Renal cortex interstitium (tissue), 11 donors: ENCODE measurements around the gene RBM8A. TPM values are rescaled to one million over a fixed set of nuclear protein-coding genes. Genes with fewer than 3 reads are reported as not detected.

ENCODE experiments used
- DNase-seq, 11 donors: peaks; one replicate each; pipeline ENCODE4 v3.0.0-alpha.2; 2013; ENCODE audit warnings: low read depth in 9 of 11, low spot score in 4 of 11; ENCODE audit errors: extremely low read depth in 1 of 11
- polyA plus RNA-seq, 3 donors: library from polyadenylated mRNA; unstranded; fragments of 120-200 nt; gene quantifications; one replicate each; pipeline ENCODE4 v1.2.1, GENCODE V29; 2013; ENCODE audit not compliant: insufficient read length in 3 of 3

The RBM8A gene
- polyA plus RNA-seq, 3 donors = 168 to 219 (median 214) TPM

DNA sequence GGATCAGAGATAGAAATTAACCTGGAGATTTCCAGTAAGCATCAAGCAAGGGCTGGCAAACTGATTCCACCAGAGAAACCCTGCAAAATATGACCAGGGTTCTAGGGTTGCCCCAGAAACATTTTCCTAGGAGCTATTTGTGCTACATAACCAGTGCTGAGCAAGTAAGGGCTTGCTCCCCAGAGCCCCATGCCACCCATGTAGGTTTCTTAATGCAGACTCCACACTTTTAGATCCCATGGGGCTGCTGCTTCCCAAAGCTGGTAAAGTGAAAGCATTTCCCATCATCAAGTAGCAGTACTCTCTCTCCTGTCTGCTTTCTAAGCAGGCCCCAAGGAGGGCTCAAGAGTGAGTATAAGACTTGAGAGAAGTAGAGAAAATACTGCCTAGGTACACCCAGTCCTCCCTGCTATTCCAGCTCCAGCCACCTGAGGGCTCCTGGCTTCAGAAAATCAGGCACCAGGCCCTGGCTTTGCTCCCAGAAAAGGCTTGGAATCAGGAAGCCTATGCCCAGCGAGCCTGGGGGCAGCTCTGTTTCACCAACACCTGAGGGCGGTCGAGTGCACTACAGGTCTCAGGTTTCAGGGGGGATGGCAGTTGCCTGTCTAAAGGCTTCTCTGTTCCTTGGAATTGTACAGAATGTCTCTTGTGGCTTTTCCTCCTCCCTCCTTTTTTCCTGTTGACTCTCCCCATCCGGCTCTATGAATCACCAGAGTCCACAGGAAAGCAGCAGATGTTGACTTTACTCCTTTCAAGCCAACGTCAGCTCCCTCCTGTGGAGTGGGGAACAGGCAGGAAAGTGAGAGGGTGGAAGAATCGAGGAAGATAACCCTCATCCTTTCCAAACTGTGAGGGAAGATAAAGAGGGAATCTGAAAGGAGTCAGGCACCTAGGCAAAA lies 35.4 kb downstream of the RBM8A start:
- DNase-seq = peak; percentile 87 to 95 (median 91)

DNA sequence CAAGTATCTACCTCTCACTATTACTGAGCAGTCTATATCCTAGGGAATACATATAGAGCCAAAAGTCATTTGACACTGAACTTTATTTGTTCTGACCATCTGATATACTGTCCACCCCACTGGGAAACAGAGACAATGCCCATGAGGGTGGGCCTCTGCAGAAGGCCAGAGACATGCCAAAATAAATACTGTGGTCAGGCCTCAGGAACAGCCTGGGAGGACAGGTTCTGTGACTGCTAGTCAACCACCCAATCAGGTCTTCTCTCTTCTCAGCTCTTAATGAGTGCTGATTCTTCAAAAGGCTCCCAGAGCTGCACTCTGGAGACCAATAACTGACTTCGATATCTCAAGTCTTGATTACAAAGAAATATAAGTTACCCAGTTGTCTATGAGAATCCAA lies 36.1 kb downstream of the RBM8A start:
- DNase-seq = no peak

DNA sequence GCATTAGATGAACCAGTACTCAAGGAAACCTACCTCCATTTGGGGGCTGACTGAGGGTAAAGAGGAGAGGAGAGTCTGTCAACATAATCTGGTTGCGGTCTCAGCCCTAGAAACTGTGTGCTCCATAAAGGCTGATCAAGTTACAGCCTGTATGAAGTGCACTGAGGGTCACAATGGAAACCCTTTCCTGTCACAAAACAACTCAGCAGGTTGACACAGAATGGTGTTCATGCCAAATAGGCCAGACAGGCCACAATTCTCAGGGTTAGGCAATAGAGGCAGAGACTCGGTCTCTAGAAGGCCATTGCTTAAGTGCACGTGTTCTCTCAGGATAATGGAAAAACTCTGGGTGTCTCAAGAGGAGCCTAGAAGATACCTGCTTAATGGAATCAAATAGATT lies 37.6 kb downstream of the RBM8A start:
- no peak for DNase-seq

DNA sequence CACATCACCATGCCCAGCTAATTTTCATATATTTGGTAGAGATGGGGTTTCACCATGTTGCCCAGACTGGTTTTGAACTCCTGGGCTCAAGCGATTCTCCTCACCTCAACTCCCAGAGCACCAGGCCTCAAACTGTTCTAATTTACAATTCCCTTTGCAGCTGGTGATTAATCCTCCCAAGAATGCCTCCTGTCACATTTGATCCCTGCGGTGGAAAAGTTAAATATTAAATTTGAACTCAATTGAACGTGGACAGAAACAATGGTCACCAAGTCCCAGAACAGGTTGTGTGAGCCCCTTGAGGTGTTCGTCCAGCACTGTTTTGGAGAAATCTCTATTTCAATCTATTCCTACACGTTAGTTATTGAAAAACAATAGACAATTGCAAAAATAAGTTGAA lies 39.7 kb downstream of the RBM8A start:
- DNase-seq = peak in 1 of 11 donors; percentile 26

DNA sequence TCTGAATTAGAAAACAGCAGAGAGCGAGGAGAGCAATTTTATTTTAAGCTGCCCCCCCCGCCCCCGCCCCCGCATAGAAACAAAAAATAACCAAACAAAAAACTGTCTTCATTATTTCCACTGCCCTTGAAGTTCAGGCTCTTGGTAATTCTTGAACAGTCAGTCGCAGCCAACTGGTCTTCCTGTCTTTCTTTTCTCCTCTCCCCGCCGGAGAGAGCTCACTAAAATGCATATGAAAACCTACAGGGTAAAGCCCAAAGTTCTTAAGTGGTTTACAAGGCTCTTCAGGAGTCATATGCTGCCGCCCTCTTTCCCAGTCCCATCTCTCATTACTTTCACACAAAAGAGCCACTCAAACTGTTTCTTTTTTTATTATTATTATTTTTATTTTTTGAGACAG lies 40.5 kb downstream of the RBM8A start:
- DNase-seq = no peak

DNA sequence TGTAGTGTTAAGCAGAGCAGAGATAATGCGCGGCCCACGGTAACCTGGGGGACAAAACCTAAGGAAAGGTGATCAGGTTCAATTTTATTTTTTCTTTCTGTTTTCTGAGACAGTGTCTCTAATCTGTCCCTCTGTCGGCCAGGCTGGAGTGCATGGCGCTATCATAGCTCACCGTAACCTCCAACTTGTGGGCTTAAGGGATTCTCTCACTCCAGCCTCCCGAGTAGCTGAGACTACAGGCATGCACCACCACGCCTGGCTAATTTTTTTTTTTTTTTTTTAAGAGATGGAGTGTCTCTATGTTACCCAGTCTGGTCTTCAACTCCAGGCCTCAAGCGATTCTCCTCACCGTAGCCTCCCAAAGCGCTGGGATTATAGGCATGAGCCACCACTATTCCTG lies 40.9 kb downstream of the RBM8A start:
- no peak for DNase-seq

DNA sequence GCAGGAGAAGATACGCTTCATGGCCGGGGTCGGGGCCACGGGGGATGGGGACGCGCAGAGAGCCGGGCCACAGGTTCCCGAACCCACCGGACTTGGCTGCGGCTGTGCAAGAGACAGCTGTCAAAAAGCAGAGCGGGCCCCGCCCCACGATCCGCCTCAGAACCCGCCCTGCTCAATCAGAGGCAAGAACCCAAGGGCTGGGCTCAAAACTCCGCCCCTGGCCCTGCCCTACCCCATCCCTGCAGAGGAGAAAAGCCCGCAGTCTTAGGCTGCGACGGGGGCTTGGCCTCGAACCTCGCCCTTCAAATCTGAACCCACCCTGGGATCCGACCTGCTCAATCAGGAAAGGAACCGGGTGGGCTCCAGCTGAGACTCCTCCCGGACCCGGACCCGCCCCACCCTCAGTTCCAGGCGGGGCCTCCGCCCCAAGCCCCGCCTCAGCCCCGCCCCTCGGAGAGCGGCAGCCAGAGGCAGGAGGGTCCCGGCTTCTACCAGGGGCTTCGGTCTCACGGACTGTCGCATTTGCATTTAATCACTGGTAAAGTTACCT lies 41.5 kb downstream of the RBM8A start, which contains the start of gene ANKRD35:
Gene ANKRD35, minus strand, starts transcription at position 129 of the 550 bp plus-strand sequence. Its CDS starts 108 bp downstream, at position 21.
- DNase-seq = peak in 7 of 11 donors; percentile 49 to 63 (median 57)

DNA sequence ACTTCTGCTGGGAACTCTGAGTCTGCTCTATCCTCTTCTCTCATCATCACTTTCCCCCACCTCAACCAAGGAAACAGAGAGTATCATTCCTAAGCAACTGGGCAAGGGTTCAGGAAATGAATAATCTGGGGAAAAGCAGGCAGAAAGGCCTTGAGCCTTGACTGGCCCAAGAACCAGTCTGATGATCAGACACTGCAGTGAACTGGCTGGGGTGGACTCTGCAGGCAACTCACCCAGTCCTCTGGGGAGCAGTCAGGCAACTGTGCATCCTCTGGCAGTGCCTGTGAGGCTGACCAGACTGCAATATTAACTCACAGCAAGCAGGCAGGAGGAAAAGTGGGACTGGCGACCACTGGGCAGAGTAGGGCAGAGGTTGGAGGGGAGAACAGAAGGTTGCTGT lies 42.6 kb downstream of the RBM8A start:
- no peak for DNase-seq

DNA sequence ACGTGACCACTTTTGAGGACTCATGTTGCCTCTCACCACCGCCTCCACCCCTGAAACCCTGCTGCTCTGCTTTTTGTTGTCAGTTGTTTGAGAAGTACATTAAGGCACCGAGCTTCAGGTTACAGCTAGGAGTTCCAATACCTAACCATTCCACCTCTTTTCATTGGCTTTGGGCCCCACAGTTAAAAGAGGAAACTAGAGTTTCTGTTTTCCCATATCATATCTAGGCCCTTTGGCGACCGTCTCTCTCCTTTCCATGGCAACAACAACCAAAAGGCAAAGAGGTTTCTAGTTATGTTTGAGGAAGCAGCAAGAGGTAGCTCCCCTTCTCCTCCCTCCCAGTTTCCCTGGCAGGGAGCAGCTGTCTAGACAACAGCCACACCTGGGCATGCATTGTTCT lies 47.5 kb downstream of the RBM8A start:
- no peak for DNase-seq

DNA sequence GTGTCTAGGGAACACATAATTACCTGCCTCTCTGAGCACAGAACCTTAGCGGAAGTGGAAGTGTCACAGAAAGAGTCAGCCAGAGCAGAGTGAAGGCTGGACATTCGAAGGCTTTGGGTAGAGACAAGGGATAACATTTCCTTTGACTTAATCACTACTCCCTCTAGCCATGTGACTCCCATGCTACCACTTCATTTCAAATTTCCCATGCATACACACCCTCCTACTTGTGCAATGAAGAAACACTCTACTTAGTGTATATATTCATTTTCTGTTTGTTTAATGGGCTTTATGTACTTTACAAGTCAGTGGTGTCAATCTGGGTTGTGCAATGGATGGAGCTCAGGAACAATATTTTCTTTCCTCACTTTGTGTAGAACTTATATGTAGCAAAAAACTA lies 48.6 kb downstream of the RBM8A start:
- no peak for DNase-seq

DNA sequence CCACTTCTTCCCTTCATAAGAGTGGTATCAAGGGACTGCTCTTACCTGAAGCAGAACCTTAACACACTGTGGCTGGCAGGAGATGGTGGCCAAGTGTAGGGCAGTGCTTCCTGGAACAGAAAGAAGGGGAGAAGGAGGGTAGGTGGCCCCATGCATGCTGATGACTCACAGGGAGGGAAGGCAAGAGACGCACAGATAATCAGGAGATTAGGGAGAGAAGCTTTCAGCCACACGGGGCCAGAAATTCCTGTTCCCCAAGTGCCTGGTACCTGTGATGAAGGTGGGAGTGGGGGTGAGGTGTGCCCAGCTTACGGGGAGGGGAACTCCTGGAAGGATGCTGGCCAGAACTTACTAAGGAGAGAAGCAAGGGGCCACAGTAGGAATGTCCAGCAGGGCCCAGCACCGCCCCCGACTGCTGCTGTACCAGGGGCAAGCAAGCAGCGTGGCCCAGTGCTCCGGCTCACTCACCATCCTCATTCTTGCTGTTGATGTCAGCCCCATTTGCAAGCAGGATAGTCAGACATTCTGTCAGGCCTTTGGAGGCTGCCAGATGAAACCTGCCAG lies 49.3 kb downstream of the RBM8A start:
- DNase-seq = no peak

DNA sequence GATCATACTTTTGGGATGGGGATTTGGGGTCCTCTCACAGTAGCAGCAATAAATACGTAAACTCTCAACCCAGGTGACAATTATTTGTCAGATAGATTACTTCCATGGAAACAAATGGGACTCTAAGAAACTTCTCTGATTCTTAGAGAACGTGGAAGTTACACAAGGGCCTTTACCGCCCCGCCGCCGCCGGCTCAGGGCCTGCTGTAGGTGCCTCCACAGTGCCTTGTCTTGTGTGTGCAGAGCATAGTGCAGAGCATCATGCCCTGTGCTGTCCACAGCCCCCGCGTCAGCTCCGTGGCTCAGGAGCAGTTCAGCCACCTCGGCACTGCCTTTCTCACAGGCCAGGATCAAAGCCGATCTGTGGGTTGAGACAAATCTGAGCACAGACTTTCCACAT lies 52.6 kb downstream of the RBM8A start:
- no peak for DNase-seq

DNA sequence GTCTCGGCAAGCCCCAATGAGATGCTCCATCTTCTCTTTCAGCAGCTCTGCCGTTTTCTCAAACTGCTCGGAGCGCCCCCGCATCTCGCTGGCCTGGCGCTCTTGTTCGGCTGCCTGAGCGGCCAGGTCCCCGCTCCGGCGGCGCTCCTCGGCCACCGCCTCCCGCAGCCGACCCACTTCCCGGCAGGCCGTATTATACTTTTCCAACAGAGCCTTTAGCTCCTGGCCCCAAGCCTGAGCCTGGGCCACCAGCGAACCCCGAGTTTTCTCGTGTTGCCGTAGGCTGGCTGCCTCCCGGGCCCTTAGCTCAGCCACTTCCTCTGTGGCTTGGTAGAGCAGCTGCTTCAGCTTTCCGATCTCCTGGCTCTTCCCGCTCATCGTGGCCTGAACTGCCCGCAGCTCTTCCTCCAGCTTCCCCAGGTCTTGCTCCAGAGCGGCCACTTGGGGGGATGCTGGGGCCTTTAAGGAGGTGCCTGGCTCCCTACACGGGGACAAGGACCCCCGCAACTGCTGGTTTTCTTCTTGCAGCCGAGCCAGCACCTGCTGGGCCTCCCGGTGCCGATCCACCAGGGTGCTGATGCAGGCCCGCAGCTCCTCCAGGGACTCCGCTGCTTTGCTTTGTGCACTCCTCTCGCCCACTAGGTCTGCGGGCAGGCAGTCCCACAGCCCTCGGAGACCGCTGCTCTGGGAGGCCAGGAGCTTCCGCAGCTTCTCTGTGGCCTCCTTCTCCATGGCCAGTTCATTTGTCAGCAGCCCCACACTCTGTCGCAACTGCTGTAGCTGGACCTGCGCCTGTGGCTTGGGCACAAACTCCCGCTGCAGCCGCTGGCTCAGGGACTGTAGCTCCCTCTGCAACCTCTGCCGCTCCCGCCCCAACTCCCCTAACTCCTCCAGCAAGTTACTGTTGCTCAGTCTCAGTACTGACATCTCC lies 55.0 kb downstream of the RBM8A start:
- DNase-seq = peak in 5 of 11 donors; percentile 20 to 40 (median 27)

Other genes starting within 250 kb of the RBM8A start
- 100 to 1,000 TPM; 175 to 234 (median 186) TPM for gene PDZK1, start 220.1 kb downstream of the RBM8A start, polyA plus RNA-seq
- 1 to 10 TPM in 2 of 3 donors, under 1 TPM in 1; 0.95 to 2.6 (median 1.2) TPM for gene CD160, start 208.0 kb downstream of the RBM8A start, polyA plus RNA-seq
- 10 to 100 TPM; 13.2 to 22.0 (median 16.7) TPM for gene RNF115, start 103.4 kb downstream of the RBM8A start, polyA plus RNA-seq
- 10 to 100 TPM; 37.1 to 39.3 (median 37.4) TPM for gene POLR3C, start 103.3 kb downstream of the RBM8A start, polyA plus RNA-seq
- gene NUDT17, start 81.9 kb downstream of the RBM8A start, polyA plus RNA-seq = 1 to 10 TPM; 6.1 to 7.4 (median 6.8) TPM
- gene PIAS3, start 68.4 kb downstream of the RBM8A start, polyA plus RNA-seq = 10 to 100 TPM; 45.7 to 56.0 (median 54.4) TPM
- gene ANKRD35, start 41.6 kb downstream of the RBM8A start, polyA plus RNA-seq = 1 to 10 TPM; 2.1 to 2.7 (median 2.4) TPM
- 1 to 10 TPM in 1 of 3 donors, under 1 TPM in 2; 0.82 to 1.3 (median 0.95) TPM for gene ITGA10, start 17.4 kb downstream of the RBM8A start, polyA plus RNA-seq
- 10 to 100 TPM; 51.9 to 60.9 (median 56.4) TPM for gene PEX11B, start 8.8 kb downstream of the RBM8A start, polyA plus RNA-seq
- gene LIX1L, start 30.5 kb upstream of the RBM8A start, polyA plus RNA-seq = 10 to 100 TPM; 21.3 to 30.1 (median 27.0) TPM
- gene ANKRD34A, start 37.1 kb upstream of the RBM8A start, polyA plus RNA-seq = 1 to 10 TPM in 1 of 3 donors, under 1 TPM in 2; 0.37 to 1.1 (median 0.42) TPM
- gene POLR3GL, start 37.2 kb upstream of the RBM8A start, polyA plus RNA-seq = 10 to 100 TPM; 31.9 to 35.4 (median 34.6) TPM
- gene TXNIP, start 69.1 kb upstream of the RBM8A start, polyA plus RNA-seq = 100 to 1,000 TPM; 453 to 546 (median 468) TPM
- gene HJV, start 94.3 kb upstream of the RBM8A start, polyA plus RNA-seq = under 1 TPM in 2 of 3 donors, not detected in 1; 0.15 to 0.20 TPM
- 1 to 10 TPM; 2.9 to 4.5 (median 4.0) TPM for gene NBPF10, start 217.3 kb upstream of the RBM8A start, polyA plus RNA-seq